ENCODE measurements around the gene OR6C3.
"Not testable (repeated sequence)": the region's sequence is repeated elsewhere in the genome, so short reads cannot be mapped to it uniquely, and the experiment has no call there.

The OR6C3 gene

GRCh38 chr12:55330446-55330845 is at the start of gene OR6C3:
OR6C3 (plus strand) TSS chr12:55330746; CDS start chr12:55331701, 955 bp downstream.
- DNase-seq = no peak

DNA sequence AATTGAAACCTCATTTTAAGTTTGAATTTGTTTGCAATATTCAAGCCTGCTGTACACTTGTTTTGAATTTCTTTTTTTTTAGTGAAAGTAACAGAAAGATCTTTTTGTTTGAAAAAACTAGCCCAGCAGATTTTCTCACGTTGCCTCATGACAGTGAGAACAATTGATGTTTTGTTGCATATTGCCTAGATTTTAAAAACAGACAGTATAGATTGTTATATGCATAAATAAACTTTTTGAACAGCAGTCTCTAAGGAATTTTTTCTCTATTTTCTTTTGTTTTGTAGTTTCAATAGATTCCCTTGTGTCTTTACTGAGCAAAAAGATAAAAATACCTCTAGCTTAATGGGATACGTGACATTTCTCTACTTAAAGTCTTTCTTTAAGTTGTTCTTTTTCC is 49.6 kb upstream of the OR6C3 start:
- no peak for DNase-seq

- DNase-seq = no peak
Observed at GRCh38 chr12:55289999-55290398, 40.5 kb upstream of the OR6C3 start.

- no peak for DNase-seq
Observed at GRCh38 chr12:55296469-55296868, 34.1 kb upstream of the OR6C3 start, which contains the start of gene OR6C6. OR6C6 (minus strand) TSS chr12:55296569; CDS start chr12:55295232, 1,337 bp downstream.

DNA sequence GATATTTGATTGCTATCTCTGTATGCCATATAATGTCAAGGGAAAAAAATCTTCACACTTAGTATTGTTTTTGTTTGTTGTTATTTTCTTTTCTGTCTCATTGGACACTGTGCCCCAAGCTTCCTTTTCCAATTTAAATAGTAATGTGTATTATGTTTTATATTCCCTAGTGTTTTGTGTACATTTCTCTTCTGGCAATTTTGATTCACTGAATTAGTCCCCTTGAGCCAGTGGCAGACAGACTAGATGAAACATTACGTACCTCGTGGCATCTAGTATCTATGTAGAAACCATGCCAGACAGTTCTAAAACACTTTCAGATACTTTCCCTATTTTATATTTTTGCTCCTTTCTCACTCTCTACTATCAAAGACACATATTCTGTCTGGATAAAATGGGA is 16.5 kb upstream of the OR6C3 start, which contains the start of gene OR6C1:
Gene OR6C1, plus strand, starts transcription at position 301 of the 400 bp plus-strand sequence. CDS start 6,257 bp downstream, outside the sequence.
- DNase-seq = no peak

- DNase-seq = no peak
Observed at GRCh38 chr12:55320201-55320600, 10.3 kb upstream of the OR6C3 start.

DNA sequence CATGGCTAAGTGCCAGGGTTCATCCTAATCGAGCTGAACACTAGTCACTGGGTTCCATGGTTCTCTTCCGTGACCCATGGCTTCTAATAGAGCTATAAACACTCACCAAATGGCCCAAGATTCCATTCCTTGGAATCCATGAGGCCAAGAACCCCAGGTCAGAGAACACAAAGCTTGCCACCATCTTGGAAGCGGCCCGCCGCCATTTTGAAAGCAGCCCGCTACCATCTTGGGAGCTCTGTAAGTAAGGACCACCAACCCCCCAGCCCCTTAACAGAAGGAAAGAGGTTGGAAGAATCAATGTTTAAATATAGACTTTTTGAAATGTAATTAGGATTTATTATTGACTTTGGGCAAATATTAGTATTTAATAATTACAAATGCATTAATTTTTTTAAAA is 4.7 kb upstream of the OR6C3 start:
- not testable (repeated sequence) for DNase-seq

- no peak for DNase-seq
Observed at GRCh38 chr12:55336002-55336401, 5.5 kb downstream of the OR6C3 start.

DNA sequence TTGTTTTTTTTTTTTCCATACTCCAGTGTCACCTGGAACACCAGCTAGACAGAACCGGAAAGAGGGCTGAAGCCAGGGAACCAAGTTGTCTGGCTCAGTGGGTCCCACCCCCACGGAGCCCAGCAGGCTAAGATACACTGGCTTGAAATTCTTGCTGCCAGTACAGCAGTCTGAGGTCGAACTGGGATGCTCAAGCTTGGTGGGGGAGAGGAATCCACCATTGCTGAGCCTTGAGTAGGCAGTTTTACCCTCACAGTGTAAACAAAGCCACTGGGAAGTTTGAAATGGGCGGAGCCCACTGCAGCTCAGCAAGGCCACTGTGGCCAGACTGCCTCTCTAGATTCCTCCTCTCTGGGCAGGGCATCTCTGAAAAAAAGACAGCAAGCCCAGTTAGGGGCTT is 24.8 kb downstream of the OR6C3 start:
- not testable (repeated sequence) for DNase-seq

DNA sequence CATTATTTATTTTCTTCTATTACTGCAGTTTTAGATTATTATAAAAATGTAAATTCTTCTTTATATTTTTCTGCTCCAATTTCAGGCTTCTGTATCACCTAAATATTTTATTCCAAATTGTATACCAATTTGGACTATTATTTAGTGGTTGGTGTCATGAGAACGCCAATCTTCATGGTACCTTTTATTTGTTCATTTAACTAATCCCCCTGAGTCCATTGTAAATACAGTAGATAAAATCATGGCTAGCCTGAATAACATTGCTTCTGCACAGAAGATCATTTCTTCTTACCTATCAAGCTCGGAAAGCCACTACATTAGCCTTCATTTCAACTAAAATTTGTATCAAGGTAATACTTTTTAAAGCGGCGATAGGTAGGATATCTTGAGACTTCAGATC is 32.1 kb downstream of the OR6C3 start, which contains the start of gene OR6C75:
Gene OR6C75, plus strand, starts transcription at position 301 of the 400 bp plus-strand sequence. CDS start 2,136 bp downstream, outside the sequence.
- DNase-seq = no peak

DNA sequence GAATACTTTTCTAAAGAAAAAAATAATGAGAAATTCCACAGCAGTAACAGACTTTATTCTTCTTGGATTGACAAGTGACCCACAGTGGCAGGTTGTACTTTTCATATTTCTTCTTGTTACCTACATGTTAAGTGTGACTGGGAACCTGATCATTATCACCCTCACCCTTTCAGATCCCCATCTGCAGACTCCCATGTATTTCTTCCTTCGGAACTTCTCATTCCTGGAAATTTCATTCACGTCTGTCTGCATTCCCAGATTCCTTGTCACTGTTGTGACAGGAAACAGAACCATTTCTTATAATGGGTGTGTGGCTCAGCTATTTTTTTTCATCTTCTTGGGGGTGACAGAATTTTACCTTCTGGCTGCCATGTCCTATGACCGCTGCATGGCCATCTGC is 34.5 kb downstream of the OR6C3 start:
- DNase-seq = no peak

GRCh38 chr12:55372521-55372920 is 42.0 kb downstream of the OR6C3 start:
- DNase-seq = no peak
